Calu3 (cell line): ENCODE results near the gene PRKAR2B. TPM values are rescaled to one million over a fixed set of nuclear protein-coding genes. Genes with fewer than 3 reads are reported as not detected.
"Not testable (repeated sequence)": the region's sequence is repeated elsewhere in the genome, so short reads cannot be mapped to it uniquely, and the experiment has no call there.

Experiments
- BruUV-seq: library from RNA; stranded (reverse); fragments of 400-500 nt; replicated peaks from 2 replicates; lab custom pipeline; 2021; lab: Mats Ljungman, UMichigan
- CTCF ChIA-PET: fragments of 300-600 bp; sonication (Branson Sonifier 250); formaldehyde crosslinking; loops from one replicate; lab custom pipeline; 2022; ENCODE audit warnings: antibody characterized with exemption; lab: Charles Lee
- DNase-seq: peaks from one replicate; pipeline ENCODE4 v3.0.0; 2022
- H3K27ac Mint-ChIP-seq: one replicate; pipeline ENCODE4 v1.8.0; 2022; ENCODE audit warnings: mixed read lengths; ENCODE audit not compliant: unreplicated experiment
- H3K27me3 Mint-ChIP-seq: one replicate; pipeline ENCODE4 v1.8.0; 2022; ENCODE audit warnings: mixed read lengths; ENCODE audit not compliant: unreplicated experiment
- H3K36me3 Mint-ChIP-seq: one replicate; pipeline ENCODE4 v1.8.0; 2022; ENCODE audit warnings: mild to moderate bottlenecking, moderate library complexity, mixed read lengths; ENCODE audit not compliant: insufficient read depth, unreplicated experiment
- H3K4me1 Mint-ChIP-seq: one replicate; pipeline ENCODE4 v1.8.0; 2022; ENCODE audit warnings: mild to moderate bottlenecking, low read depth, mixed read lengths; ENCODE audit not compliant: unreplicated experiment
- H3K4me3 Mint-ChIP-seq: one replicate; pipeline ENCODE4 v1.8.0; 2022; ENCODE audit warnings: mild to moderate bottlenecking, low read depth, moderate library complexity, mixed read lengths; ENCODE audit not compliant: unreplicated experiment
- H3K9me3 Mint-ChIP-seq: one replicate; pipeline ENCODE4 v1.8.0; 2022; ENCODE audit warnings: low read depth, mixed read lengths; ENCODE audit not compliant: unreplicated experiment
- CTCF ChIP-seq: fragments of 200-600 bp; IDR thresholded peaks from one replicate; pipeline ENCODE4 v1.8.0; 2022; ENCODE audit warnings: antibody characterized with exemption; ENCODE audit not compliant: unreplicated experiment
- intact Hi-C: fragments of 100-400 bp; cut with micrococcal nuclease; formaldehyde crosslinking; loops from one replicate; pipeline ENCODE4 v1.10.0; 2022; ENCODE audit not compliant: unreplicated experiment
- total RNA-seq: library from RNA; stranded (reverse); gene quantifications from 2 replicates; pipeline ENCODE4 v1.2.3, GENCODE V29; 2022

The PRKAR2B gene
- total RNA-seq, 1 experiment from 2014 or later: 3.1 TPM

GRCh38 chr7:107049971-107050532 is 5.5 kb downstream of the PRKAR2B start:
- no TSS peak for BruUV-seq

GRCh38 chr7:107051376-107051775 is 6.9 kb downstream of the PRKAR2B start:
- TF ChIP-seq CTCF: no peak
- no peak overlapping the region for H3K4me3 Mint-ChIP-seq
- CTCF ChIA-PET: no interaction called here
- no peaks in the 10 kb centered on the region for H3K36me3 Mint-ChIP-seq
- no TSS peak for BruUV-seq
- DNase-seq: no peak
- intact Hi-C loops: no loop called here
- H3K9me3 Mint-ChIP-seq: no peaks in the 10 kb centered on the region
- no peaks in the 10 kb centered on the region for H3K4me1 Mint-ChIP-seq
- H3K27ac Mint-ChIP-seq: no peak overlapping the region
- peaks cover 14% of the 10 kb centered on the region for H3K27me3 Mint-ChIP-seq

More at GRCh38 chr7:107049971-107050532, 5.5 kb downstream of the PRKAR2B start:
- Mint-ChIP-seq H3K36me3 (peaks cover 6% of the 10 kb centered on the region), H3K4me1 (peaks cover 9% of the 10 kb centered on the region), H3K9me3 (no peaks in the 10 kb centered on the region), H3K27ac (no peak overlapping the region), H3K27me3 (peaks cover 27% of the 10 kb centered on the region), H3K4me3 (no peak overlapping the region)
- CTCF ChIA-PET: no interaction called here
- intact Hi-C loops: loop anchor here (10.0 kb wide), 1 partner anchor 95 kb away; no protein-coding TSS in a partner anchor
- TF ChIP-seq CTCF: no peak
- no peak for DNase-seq

GRCh38 chr7:107054965-107055364 is 10.5 kb downstream of the PRKAR2B start:
- DNase-seq, H3K27ac Mint-ChIP-seq, H3K4me1 Mint-ChIP-seq, H3K36me3 Mint-ChIP-seq, CTCF ChIA-PET, H3K27me3 Mint-ChIP-seq, H3K9me3 Mint-ChIP-seq, BruUV-seq, intact Hi-C loops, H3K4me3 Mint-ChIP-seq: not testable (repeated sequence)

- H3K9me3 Mint-ChIP-seq, intact Hi-C loops, BruUV-seq, CTCF ChIA-PET, H3K27ac Mint-ChIP-seq, H3K4me3 Mint-ChIP-seq, H3K4me1 Mint-ChIP-seq, DNase-seq, H3K36me3 Mint-ChIP-seq, H3K27me3 Mint-ChIP-seq: not testable (repeated sequence)
These were observed 11.6 kb downstream of the PRKAR2B start for GRCh38 chr7:107056058-107056457.

GRCh38 chr7:107056728-107057473 is 12.4 kb downstream of the PRKAR2B start:
- TF ChIP-seq CTCF: no peak
- no peaks in the 10 kb centered on the region for H3K9me3 Mint-ChIP-seq
- BruUV-seq: no TSS peak
- CTCF ChIA-PET: no interaction called here
- H3K4me3 Mint-ChIP-seq: no peak overlapping the region
- H3K27me3 Mint-ChIP-seq: no peaks in the 10 kb centered on the region
- H3K27ac Mint-ChIP-seq: no peak overlapping the region
- intact Hi-C loops: no loop called here
- H3K36me3 Mint-ChIP-seq: no peaks in the 10 kb centered on the region
- no peak for DNase-seq
- no peaks in the 10 kb centered on the region for H3K4me1 Mint-ChIP-seq
